H1 (cell line): ENCODE data around the gene THAP9. TPM values are rescaled to one million over a fixed set of nuclear protein-coding genes. Genes with fewer than 3 reads are reported as not detected.

Experiments
- CTCF ChIA-PET: fragments of 300-600 bp; sonication (Branson Sonifier 250); formaldehyde crosslinking; loops from one replicate; lab custom pipeline; 2021; ENCODE audit not compliant: partially characterized antibody; lab: Charles Lee
- POLR2A ChIA-PET: fragments of 300-600 bp; sonication (Branson Sonifier 250); formaldehyde crosslinking; loops from one replicate; lab custom pipeline; 2021; ENCODE audit warnings: inconsistent platforms; ENCODE audit not compliant: partially characterized antibody; lab: Charles Lee
- DNase-seq, 2 experiments: peaks; one replicate each; pipeline versions ENCODE4 v3.0.0 to v3.0.0-alpha.2; 2010 to 2022; ENCODE audit warnings: low spot score in 2 of 2, low read depth in 1 of 2, mixed read lengths in 1 of 2
- FAIRE-seq: peaks from 2 replicates; lab custom pipeline; 2011; peaks lifted over from hg19 to GRCh38; lab: Jason Lieb, UNC
- H2AFZ ChIP-seq: 2 replicates; pipeline ENCODE4 v1.8.1; 2012; ENCODE audit warnings: low read length, inconsistent platforms
- H2AK5ac ChIP-seq: 2 replicates; pipeline ENCODE4 v1.6.1; 2013; ENCODE audit warnings: low read depth, low read length
- H2BK120ac ChIP-seq: replicated peaks from 2 replicates; pipeline ENCODE3; 2013; ENCODE audit warnings: low read depth, low read length, inconsistent platforms
- H2BK12ac ChIP-seq: 2 replicates; pipeline ENCODE4 v1.6.1; 2013; ENCODE audit warnings: low read depth, low read length
- H2BK15ac ChIP-seq: 2 replicates; pipeline ENCODE4 v1.6.1; 2013; ENCODE audit warnings: low read length
- H2BK20ac ChIP-seq: 2 replicates; pipeline ENCODE4 v1.6.1; 2013; ENCODE audit warnings: low read length
- H2BK5ac ChIP-seq: 2 replicates; pipeline ENCODE4 v1.6.1; 2013; ENCODE audit warnings: low read depth, low read length
- H3K14ac ChIP-seq: 2 replicates; pipeline ENCODE4 v1.6.1; 2013; ENCODE audit warnings: inconsistent platforms; ENCODE audit not compliant: insufficient read length
- H3K18ac ChIP-seq: 2 replicates; pipeline ENCODE4 v1.6.1; 2013; ENCODE audit warnings: low read length; ENCODE audit errors: extremely low read depth
- H3K23ac ChIP-seq: 2 replicates; pipeline ENCODE4 v1.6.1; 2013; ENCODE audit warnings: inconsistent platforms; ENCODE audit not compliant: insufficient read length
- H3K23me2 ChIP-seq: 2 replicates; pipeline ENCODE4 v1.6.1; 2013; ENCODE audit warnings: low read depth, low read length
- H3K27ac ChIP-seq: 2 replicates; pipeline ENCODE4 v1.6.1; 2011; ENCODE audit warnings: low read depth, low read length, inconsistent platforms
- H3K27me3 ChIP-seq, 4 experiments: replicated peaks in 1 of 4; 1 replicate in 1 of 4; 2 replicates in 3 of 4; pipeline versions ENCODE4 v1.6.1 to v1.8.1; 2011 to 2013; ENCODE audit warnings: low read length in 3 of 4, mild to moderate bottlenecking in 3 of 4, inconsistent platforms in 2 of 4, mixed read lengths in 2 of 4, moderate library complexity in 1 of 4; ENCODE audit not compliant: control insufficient read depth in 3 of 4, insufficient read depth in 3 of 4; ENCODE audit errors: extremely low read depth in 1 of 4
- H3K36me3 ChIP-seq, 4 experiments: 2 replicates each; pipeline versions ENCODE4 v1.6.1 to v1.8.1; 2011 to 2013; ENCODE audit warnings: mild to moderate bottlenecking in 4 of 4, low read length in 3 of 4, moderate library complexity in 2 of 4, control low read depth in 1 of 4, inconsistent platforms in 1 of 4; ENCODE audit not compliant: insufficient read depth in 4 of 4, control insufficient read depth in 2 of 4
- H3K4ac ChIP-seq: replicated peaks from 2 replicates; pipeline ENCODE3; 2013; ENCODE audit warnings: low read length, low read depth, mixed read lengths, inconsistent platforms; ENCODE audit not compliant: insufficient read length
- H3K4me1 ChIP-seq, 4 experiments: replicated peaks in 1 of 4; 1 replicate in 1 of 4; 2 replicates in 3 of 4; pipeline versions ENCODE4 v1.6.1 to v1.8.1; 2011 to 2013; ENCODE audit warnings: low read length in 3 of 4, inconsistent platforms in 2 of 4, mixed read lengths in 1 of 4; ENCODE audit not compliant: insufficient read depth in 4 of 4, control insufficient read depth in 3 of 4
- H3K4me2 ChIP-seq, 2 experiments: 2 replicates each; pipeline versions ENCODE4 v1.6.1 to v1.8.1; 2011 to 2013; ENCODE audit warnings: low read depth in 2 of 2, low read length in 2 of 2, control low read depth in 1 of 2, inconsistent platforms in 1 of 2, mild to moderate bottlenecking in 1 of 2; ENCODE audit not compliant: insufficient read depth in 1 of 2
- H3K4me3 ChIP-seq, 4 experiments: fragments of 200-600, 300-600 bp in 1 of 4; sonication (generic), shearing (Covaris generic), sonication (Bioruptor Twin) in 1 of 4; 2 replicates each; pipeline versions ENCODE4 v1.5.1 to v1.8.1; 2011 to 2016; ENCODE audit warnings: low read length in 4 of 4, low read depth in 3 of 4, control low read depth in 2 of 4, inconsistent platforms in 2 of 4, mild to moderate bottlenecking in 2 of 4, mixed read lengths in 1 of 4, moderate library complexity in 1 of 4; ENCODE audit not compliant: insufficient read depth in 2 of 4; ENCODE audit errors: extremely low read depth in 1 of 4
- H3K56ac ChIP-seq: replicated peaks from 2 replicates; pipeline ENCODE3; 2013; ENCODE audit warnings: low read depth, mild to moderate bottlenecking, mixed read lengths, low read length, inconsistent platforms; ENCODE audit not compliant: insufficient read length
- H3K79me1 ChIP-seq: 2 replicates; pipeline ENCODE4 v1.6.1; 2013; ENCODE audit warnings: low read depth, low read length, control low read depth
- H3K79me2 ChIP-seq, 2 experiments: 2 replicates each; pipeline versions ENCODE4 v1.6.1 to v1.8.1; 2012 to 2013; ENCODE audit warnings: low read length in 2 of 2, mild to moderate bottlenecking in 2 of 2, inconsistent platforms in 1 of 2; ENCODE audit not compliant: insufficient read depth in 2 of 2, control insufficient read depth in 1 of 2
- H3K9ac ChIP-seq, 4 experiments: replicated peaks in 1 of 4; 1 replicate in 1 of 4; 2 replicates in 3 of 4; pipeline versions ENCODE4 v1.6.1 to v1.8.1; 2011 to 2013; ENCODE audit warnings: low read depth in 3 of 4, low read length in 3 of 4, control low read depth in 2 of 4, mild to moderate bottlenecking in 2 of 4, moderate library complexity in 2 of 4, inconsistent platforms in 1 of 4; ENCODE audit errors: extremely low read depth in 1 of 4
- H3K9me3 ChIP-seq, 2 experiments: 2 replicates each; pipeline versions ENCODE4 v1.6.1 to v1.8.1; 2012 to 2013; ENCODE audit warnings: mild to moderate bottlenecking in 2 of 2, moderate library complexity in 2 of 2, control low read depth in 1 of 2, inconsistent platforms in 1 of 2, low read depth in 1 of 2, low read length in 1 of 2, mixed read lengths in 1 of 2; ENCODE audit not compliant: insufficient read depth in 2 of 2
- H4K20me1 ChIP-seq, 2 experiments: replicated peaks in 1 of 2; 2 replicates each; pipeline versions ENCODE3 to v1.8.1; 2011 to 2013; ENCODE audit warnings: inconsistent platforms in 2 of 2, low read length in 2 of 2, mild to moderate bottlenecking in 1 of 2; ENCODE audit not compliant: insufficient read depth in 2 of 2, control insufficient read depth in 1 of 2
- H4K5ac ChIP-seq: 2 replicates; pipeline ENCODE4 v1.6.1; 2013; ENCODE audit warnings: low read length, low read depth, mixed read lengths, inconsistent platforms; ENCODE audit not compliant: insufficient read length
- H4K8ac ChIP-seq: 2 replicates; pipeline ENCODE4 v1.8.0; 2013; ENCODE audit warnings: mild to moderate bottlenecking, moderate library complexity, low read length, inconsistent platforms; ENCODE audit not compliant: insufficient read depth; ENCODE audit errors: extremely low read depth
- H4K91ac ChIP-seq: replicated peaks from 2 replicates; pipeline ENCODE3; 2013; ENCODE audit warnings: low read length, mixed read lengths, inconsistent platforms; ENCODE audit not compliant: insufficient read length
- KDM4A ChIP-seq: IDR thresholded peaks from one replicate; pipeline ENCODE4 v1.7.1; 2012; ENCODE audit warnings: low read depth, mild to moderate bottlenecking, moderate library complexity, low read length, inconsistent platforms; ENCODE audit not compliant: severe bottlenecking
- TEAD4 ChIP-seq: IDR thresholded peaks from 2 replicates; pipeline ENCODE4 v1.6.1; 2012; ENCODE audit warnings: low read depth, low read length, inconsistent platforms, mixed read lengths
- WGBS, 2 experiments: shearing (Covaris generic) in 1 of 2; methylation state at CpG; one replicate each; pipeline versions ENCODE4 v1.1.6 to v1.1.7; 2013 to 2015; ENCODE audit warnings: low lambda C conversion rate in 2 of 2, mixed read lengths in 2 of 2, inconsistent platforms in 1 of 2, low coverage in 1 of 2, missing lambda C conversion rate in 1 of 2; ENCODE audit not compliant: insufficient replicate concordance in 2 of 2, insufficient coverage in 1 of 2, insufficient read length in 1 of 2; ENCODE audit errors: extremely low coverage in 1 of 2, missing lambda C conversion rate in 1 of 2; 5-methylcytosine and 5-hydroxymethylcytosine counted together
- polyA plus RNA-seq, 7 experiments: library from polyadenylated mRNA; depleted of rRNA in 3 of 7; stranded (reverse) in 5 of 7; unstranded in 2 of 7; fragments of >200 nt in 5 of 7; fragments of 200-250 nt in 2 of 7; gene quantifications; 1 replicate in 5 of 7; 2 replicates in 1 of 7; 4 replicates in 1 of 7; pipeline versions ENCODE4 v1.2.1 to v1.2.3, GENCODE V29; 2011 to 2013; ENCODE audit warnings: missing spikeins in 2 of 7, mixed read lengths in 2 of 7
- total RNA-seq: library from RNA; stranded (reverse); fragmentation: NEBNext Ultra II Directional; extraction: Animal tissue kit (Norgen Biotek cat#: 25700); gene quantifications from 2 replicates; pipeline ENCODE4 v1.2.1, GENCODE V29; 2021

THAP9 gene
- total and polyA plus RNA-seq, 2 of the 8 experiments (the other 6 are each of a cell fraction or from before 2014, with no cell fraction given), result 6.1 to 13.2 TPM

- H3K14ac ChIP-seq, result no peak overlapping the region
- DNase-seq (no peak), FAIRE-seq (no peak)
- H3K79me2 ChIP-seq, result peaks cover 5 to 90% of the 10 kb centered on the region in 2 experiments
- no peak overlapping the region for H2BK20ac ChIP-seq
- no peak overlapping the region for H2BK120ac ChIP-seq
- H3K9me3 ChIP-seq, result no peaks in the 10 kb centered on the region
- no peak overlapping the region for H2BK12ac ChIP-seq
- no peaks in the 10 kb centered on the region; the same call in 1 of the 2 replicates for H3K23me2 ChIP-seq
- no peaks in the 10 kb centered on the region for H3K4me1 ChIP-seq
- H2BK5ac ChIP-seq, result no peak overlapping the region
- no peak overlapping the region for H4K8ac ChIP-seq
- H4K20me1 ChIP-seq, result peaks cover 0 to 2% of the 10 kb centered on the region in 2 experiments
- H3K36me3 ChIP-seq, result no peaks in the 10 kb centered on the region; a peak in 1 of 8 replicates
- H3K56ac ChIP-seq, result no peak overlapping the region
- no peak overlapping the region for H4K91ac ChIP-seq
- no peak overlapping the region for H2BK15ac ChIP-seq
- CTCF ChIA-PET, result no interaction called here
- TF ChIP-seq KDM4A, result no peak
- TF ChIP-seq TEAD4, result no peak
- no peak overlapping the region for H3K4ac ChIP-seq
- H3K27me3 ChIP-seq, result no peaks in the 10 kb centered on the region
- no peak overlapping the region for H3K27ac ChIP-seq
- no peak overlapping the region for H2AK5ac ChIP-seq
- no peak overlapping the region for H3K4me3 ChIP-seq
- no peak overlapping the region for H4K5ac ChIP-seq
- H2AFZ ChIP-seq, result no peak overlapping the region
- H3K4me2 ChIP-seq, result no peak overlapping the region
- no peak overlapping the region for H3K23ac ChIP-seq
- H3K9ac ChIP-seq, result no peak overlapping the region
- 90% methylated on average over 5 of the region's 5 CpGs; no CpG with 5 or more reads in 1 of the 2 experiments for WGBS, 2 experiments
- H3K18ac ChIP-seq, result no peak overlapping the region
- POLR2A ChIA-PET, result interaction anchor here (0.9 to 9.1 kb wide), 3 partner anchors 9 to 15 kb away, joined by 4 to 86 read pairs (median 8); partner anchors contain the start of gene THAP9
- H3K79me1 ChIP-seq, result 0 out of 2 replicates have a peak, but pooled peaks cover 2% of the 10 kb centered on the region
Observed at GRCh38 chr4:82886147-82886942, 14.2 kb upstream of the THAP9 start.
